CD1c-positive myeloid dendritic cell (primary cell): Measurements from ENCODE around the gene ANGPTL4.
"Not testable (repeated sequence)": the region's sequence is repeated elsewhere in the genome, so short reads cannot be mapped to it uniquely, and the experiment has no call there.

Experiments
- DNase-seq: peaks from one replicate; pipeline ENCODE4 v3.0.0-alpha.2; 2016; ENCODE audit errors: extremely low spot score

Gene ANGPTL4

DNA sequence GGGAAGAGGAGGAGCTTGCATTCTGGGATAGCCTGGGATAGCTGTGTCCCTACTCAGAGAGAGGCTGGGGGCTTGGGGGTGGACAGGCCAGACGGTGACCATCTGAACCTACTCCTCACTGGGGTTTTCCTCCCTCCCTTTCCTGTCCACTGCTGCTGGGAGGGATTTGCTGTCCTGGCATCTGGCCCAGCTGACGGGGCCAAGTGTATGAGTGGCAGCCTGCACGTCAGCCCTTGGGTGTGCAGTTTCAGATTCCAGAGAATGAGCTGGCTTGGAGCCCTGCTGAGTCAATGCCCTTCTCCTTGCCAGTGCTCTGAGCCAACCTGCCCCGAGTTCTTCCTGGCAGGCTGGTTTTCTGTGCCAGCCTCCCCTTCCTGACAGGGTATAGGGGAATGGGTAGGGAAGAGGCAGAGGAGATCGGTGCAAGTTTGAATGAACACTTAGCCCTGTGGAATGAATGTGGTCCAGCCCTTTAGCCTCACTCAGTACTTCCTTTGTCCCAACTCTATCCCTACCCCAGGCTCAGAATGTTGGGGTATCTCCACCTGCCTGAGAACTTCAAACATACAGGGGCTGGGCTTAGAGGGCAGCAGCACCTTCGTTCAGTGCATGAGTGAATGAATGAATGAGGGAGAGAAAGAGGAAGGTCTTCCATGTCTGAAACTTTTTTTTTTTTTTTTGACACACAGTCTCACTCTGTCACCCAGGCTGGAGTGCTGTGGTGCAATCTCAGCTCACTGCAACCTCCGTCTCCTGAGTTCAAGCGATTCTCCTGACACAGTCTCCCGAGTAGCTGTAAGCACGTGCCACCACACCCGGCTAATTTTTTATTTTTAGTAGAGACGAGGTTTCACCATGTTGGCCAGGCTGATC is 1.8 kb upstream of the ANGPTL4 start:
- peak; percentile 91 for DNase-seq

DNA sequence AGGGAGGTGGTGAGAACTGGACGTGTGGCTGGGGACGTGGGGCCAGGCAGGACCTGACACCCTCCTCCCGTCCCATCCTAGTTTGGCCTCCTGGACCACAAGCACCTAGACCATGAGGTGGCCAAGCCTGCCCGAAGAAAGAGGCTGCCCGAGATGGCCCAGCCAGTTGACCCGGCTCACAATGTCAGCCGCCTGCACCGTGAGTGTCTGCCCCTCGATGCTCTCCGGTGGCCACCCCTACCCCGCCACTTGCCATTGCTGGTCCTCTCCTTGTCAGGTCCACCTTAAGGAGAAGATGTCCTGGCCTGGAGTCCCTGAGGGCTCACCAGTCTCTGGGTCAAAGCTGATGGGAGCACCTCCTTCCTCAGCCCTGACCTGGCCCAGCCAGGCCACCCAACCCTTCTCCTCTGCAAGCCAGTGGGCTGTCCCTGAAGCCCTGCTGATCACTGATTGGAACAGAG is 2.2 kb downstream of the ANGPTL4 start:
- DNase-seq: no peak

DNA sequence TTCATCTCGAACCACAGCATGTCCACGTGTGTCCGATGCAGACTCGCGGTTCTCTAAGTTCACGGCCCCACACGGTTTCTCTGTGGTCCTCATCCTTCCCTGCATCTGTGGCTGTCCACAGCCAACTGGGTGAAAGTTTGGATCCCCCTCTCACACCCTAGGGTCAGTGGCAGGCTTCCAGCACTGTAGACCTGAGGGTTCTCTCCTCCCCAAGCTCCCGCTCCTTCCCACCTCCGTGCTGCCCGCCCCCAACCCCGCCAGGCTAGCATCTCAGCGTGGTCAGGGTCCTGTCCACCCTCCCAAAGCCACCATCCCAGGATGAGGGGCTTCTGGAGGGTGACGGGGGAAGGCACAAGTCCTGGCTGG is 3.0 kb downstream of the ANGPTL4 start:
- DNase-seq: no peak

DNA sequence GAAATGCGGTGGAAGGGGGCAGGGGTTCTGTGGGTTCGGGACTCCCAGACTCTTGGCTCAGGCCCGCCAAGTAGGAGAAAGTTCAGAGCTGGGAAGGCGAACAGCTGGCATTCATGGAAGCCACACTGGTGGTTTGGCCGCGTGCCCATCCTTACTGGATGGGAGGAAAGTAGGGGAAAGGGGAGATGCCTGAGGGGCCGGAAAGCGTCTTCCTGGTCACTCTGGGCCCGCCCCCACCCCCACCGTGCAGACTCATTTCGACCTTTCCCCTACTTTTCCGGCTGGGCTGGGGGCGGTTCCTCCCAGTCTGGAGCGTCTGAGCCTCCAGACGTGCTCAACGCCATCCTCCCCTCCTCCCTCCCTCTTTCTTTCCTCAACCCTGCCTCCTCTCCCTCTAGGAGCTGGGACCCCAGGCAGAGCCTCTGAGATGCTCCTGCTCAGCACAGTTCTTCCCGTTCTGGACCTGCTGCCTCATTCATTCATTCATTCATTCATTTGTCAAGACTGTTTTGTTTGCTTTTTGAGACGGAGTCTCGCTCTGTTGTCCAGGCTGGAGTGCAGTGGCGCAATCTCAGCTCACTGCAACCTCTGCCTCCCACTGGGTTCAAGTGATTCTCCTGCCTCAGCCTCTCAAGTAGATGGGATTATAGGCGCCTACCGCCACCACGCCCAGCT is 3.5 kb downstream of the ANGPTL4 start:
- DNase-seq: peak; percentile 39

DNA sequence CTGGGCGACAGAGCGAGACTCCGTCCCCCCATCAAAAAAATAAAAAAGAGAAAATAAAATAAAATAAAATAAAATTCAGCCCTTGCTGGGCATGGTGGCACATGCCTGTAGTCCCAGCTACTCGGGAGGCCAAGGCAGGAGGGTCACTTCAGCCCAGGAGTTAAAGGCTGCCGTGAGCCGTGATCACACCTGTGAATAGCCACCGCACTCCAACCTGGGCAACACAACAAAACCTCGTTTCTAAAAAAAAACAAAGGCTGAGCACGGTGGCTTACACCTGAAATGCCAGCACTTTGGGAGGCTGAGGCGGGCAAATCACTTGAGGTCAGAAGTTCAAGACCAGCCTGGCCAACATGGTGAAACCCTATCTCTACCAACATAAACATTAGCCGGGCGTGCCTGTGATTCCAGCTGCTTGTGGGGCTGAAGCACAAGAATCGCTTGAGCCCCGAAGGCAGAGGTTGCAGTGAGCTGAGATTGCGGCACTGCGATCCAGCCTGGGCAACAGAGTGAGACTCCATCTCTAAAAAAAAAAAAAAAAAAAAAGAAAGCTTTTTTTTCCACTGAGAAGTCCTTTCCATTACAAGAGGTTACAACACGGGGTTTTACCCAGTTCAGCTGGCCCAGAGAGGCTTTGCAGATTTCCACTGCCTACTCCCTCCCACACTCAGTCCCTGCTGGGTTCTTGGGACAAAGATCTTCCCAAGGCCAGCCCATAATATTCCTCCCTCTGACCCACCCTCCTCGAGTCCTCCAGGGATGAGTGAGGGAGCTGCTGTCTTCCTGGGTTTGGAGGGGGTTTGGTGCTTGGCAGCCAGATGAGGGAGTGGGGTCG is 6.4 kb downstream of the ANGPTL4 start:
- no peak for DNase-seq

DNA sequence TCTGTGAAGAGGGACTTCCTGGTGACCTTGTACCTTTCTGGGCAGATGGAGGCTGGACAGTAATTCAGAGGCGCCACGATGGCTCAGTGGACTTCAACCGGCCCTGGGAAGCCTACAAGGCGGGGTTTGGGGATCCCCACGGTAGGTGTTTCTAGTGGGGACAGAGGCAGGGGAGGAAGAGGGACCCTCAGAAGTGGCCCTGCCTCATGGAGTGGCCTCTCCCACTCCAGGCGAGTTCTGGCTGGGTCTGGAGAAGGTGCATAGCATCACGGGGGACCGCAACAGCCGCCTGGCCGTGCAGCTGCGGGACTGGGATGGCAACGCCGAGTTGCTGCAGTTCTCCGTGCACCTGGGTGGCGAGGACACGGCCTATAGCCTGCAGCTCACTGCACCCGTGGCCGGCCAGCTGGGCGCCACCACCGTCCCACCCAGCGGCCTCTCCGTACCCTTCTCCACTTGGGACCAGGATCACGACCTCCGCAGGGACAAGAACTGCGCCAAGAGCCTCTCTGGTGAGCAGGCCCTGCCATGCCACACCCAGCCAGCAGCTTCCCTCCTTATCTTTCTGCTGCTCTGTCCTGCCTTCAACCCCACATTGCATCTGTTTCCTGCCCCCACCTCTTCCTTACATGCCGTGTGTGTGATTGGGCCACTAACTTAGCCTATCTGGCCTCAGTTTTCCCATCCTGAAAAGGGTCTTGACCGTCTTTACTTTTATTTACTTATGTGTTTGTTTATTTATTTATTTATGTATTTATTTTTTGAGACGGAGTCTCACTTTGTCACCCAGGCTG is 7.3 kb downstream of the ANGPTL4 start:
- no peak for DNase-seq

DNA sequence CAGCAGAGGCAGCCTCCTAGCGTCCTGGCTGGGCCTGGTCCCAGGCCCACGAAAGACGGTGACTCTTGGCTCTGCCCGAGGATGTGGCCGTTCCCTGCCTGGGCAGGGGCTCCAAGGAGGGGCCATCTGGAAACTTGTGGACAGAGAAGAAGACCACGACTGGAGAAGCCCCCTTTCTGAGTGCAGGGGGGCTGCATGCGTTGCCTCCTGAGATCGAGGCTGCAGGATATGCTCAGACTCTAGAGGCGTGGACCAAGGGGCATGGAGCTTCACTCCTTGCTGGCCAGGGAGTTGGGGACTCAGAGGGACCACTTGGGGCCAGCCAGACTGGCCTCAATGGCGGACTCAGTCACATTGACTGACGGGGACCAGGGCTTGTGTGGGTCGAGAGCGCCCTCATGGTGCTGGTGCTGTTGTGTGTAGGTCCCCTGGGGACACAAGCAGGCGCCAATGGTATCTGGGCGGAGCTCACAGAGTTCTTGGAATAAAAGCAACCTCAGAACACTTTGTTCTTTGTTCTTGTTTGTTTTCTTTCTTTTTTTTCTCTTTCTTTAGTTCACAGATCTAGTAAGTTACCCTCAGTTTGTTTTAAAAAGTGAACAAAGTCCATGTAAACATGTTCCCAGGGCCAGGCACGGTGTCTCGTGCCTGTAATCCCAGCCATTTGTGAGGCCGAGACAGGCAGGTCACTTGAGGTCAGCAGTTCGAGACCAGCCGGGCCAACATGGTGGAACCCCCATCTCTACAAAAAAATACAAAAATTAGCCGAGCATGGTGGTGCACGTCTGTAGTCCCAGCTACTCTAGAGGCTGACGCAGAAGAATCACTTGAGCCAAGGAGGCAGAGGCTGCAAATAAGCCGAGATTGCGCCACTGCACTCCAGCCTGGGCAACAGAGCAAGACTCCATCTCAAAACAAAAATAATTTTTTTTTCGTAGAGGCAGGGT is 10.2 kb downstream of the ANGPTL4 start:
- no peak for DNase-seq

DNA sequence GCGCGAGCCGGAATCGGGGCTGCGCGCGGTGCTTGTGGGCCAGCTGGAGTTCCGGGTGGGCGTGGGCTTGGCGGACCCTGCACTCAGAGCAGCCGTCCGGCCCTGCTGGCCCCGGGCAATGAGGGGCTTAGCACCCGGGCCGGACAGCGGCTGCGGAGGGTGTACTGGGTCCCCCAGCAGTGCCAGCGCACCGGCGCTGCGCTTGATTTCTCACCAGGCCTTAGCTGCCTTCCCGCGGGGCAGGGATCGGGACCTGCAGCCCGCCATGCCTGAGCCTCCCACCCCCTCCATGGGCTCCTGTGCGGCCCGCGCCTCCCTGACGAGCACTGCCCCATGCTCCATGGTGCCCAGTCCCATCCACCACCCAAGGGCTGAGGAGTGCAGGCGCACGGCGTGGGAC is 11.8 kb downstream of the ANGPTL4 start:
- not testable (repeated sequence) for DNase-seq

DNA sequence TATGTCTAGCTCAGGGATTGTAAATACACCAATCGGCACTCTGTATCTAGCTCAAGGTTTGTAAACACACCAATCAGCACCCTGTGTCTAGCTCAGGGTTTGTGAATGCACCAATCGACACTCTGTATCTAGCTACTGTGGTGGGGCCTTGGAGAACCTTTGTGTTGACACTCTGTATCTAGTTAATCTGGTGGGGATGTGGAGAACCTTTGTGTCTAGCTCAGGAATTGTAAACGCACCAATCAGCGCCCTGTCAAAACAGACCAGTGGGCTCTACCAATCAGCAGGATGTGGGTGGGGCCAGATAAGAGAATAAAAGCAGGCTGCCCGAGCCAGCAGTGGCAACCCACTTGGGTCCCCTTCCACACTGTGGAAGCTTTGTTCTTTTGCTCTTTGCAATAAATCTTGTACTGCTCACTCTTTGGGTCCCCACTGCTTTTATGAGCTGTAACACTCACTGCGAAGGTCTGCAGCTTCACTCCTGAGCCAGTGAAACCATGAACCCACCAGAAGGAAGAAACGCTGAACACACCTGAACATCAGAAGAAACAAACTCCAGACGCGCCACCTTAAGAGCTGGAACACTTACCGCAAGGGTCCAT is 12.5 kb downstream of the ANGPTL4 start:
- DNase-seq: not testable (repeated sequence)

DNA sequence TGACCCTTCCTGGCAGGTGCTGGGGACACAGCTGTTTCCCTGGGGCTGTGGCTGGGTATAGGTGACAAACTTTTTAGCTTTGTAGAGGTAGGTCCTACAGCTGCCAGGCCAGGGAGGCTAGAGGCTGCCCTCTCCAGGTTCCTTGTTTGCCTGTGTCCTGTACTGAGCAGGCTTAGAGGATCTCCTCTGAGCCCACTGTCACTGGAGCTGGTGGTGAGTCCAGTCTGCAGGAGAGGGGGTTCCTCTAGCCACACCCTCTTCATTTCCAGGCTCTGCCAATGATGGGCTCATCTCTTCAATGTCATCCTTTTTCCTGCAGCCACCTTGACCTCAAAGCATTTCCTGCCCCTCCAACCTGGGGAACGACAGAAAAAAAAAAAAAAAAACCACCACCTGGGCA is 13.6 kb downstream of the ANGPTL4 start:
- no peak for DNase-seq

DNA sequence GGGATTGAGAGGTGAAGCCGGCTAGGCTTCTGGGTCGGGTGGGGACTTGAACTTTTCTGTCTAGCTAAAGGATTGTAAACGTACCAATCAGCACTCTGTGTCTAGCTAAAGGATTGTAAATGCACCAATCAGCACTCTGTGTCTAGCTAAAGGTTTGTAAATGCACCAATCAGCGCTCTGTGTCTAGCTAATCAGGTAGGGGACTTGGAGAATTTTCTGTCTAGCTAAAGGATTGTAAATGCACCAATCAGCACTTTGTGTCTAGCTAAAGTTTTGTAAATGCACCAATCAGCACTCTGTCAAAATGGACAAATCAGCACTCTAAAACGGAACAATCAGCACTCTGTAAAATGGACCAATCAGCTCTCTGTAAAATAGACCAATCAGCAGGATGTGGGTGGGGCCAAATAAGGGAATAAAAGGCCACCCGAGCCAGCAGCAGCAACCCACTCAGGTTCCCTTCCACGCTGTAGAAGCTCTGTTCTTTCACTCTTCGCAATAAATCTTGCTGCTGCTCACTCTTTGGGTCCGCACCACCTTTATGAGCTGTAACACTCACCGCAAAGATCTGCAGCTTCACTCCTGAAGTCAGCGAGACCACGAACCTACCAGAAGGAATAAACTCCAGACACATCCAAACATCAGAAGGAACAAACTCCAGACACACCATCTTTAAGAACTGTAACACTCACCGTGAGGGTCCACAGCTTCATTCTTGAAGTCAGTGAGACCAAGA is 15.4 kb downstream of the ANGPTL4 start:
- not testable (repeated sequence) for DNase-seq

DNA sequence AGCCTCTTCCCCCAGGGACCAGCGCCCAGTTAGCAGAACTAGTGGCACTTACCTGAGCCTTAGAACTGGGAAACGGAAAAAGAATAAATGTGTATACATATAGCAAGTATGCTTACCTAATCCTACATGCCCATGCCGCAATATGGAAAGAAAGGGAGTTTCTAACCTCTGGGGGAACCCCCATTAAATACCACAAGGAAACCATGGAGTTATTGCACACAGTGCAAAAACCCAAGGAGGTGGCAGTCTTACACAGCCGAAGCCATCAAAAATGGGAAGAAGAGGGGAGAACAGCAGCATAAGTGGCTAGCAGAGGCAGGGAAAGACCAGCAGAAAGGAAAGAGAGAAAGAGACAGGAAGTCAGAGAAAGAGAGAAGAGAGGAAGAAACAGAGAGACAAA is 20.6 kb downstream of the ANGPTL4 start:
- not testable (repeated sequence) for DNase-seq

DNA sequence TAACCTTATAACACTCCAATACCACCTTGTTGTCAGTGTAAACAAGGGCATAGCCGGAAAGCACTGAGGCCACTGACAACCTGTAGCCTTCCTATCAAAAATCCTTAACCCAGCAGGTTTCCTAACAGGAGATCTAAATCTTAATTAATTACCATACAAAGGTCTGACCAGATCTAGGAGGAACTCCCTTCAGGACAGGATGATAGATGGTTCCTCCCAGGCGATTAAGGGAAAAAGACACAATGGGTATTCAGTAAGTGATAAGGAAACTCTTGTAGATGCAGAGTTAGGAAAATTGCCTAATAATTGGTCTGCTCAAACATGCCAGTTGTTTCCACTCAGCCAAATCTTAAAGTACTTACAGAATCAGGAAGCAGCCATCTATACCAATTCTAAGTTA is 21.1 kb downstream of the ANGPTL4 start:
- DNase-seq: not testable (repeated sequence)

DNA sequence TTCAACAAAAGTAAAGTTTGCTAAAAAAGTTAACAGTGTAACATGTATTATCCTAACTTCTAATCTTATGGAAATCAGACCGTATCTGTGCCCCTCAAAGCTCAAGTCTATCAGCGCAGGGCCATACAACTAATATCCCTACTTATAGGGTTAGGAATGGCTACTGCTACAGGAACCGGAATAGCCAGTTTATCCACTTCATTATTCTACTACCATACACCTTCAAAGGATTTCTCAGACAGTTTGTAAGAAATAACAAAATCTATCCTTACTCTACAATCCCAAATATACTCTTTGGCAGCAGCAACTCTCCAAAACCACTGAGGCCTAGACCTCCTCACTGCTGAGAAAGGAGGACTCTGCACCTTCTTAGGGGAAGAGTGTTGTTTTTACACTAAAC is 21.6 kb downstream of the ANGPTL4 start:
- not testable (repeated sequence) for DNase-seq

DNA sequence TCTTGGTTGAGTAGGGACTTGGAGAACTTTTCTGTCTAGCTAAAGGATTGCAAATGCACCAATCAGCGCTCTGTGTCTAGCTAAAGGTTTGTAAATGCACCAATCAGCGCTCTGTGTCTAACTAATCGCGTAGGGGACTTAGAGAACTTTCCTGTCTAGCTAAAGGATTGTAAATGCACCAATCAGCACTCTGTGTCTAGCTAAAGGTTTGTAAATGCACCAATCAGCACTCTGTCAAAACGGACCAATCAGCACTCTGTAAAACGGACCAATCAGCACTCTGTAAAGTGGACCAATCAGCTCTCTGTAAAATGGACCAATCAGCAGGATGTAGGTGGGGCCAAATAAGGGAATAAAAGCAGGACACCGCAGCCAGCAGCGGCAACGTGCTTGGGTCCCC is 22.5 kb downstream of the ANGPTL4 start:
- DNase-seq: not testable (repeated sequence)

DNA sequence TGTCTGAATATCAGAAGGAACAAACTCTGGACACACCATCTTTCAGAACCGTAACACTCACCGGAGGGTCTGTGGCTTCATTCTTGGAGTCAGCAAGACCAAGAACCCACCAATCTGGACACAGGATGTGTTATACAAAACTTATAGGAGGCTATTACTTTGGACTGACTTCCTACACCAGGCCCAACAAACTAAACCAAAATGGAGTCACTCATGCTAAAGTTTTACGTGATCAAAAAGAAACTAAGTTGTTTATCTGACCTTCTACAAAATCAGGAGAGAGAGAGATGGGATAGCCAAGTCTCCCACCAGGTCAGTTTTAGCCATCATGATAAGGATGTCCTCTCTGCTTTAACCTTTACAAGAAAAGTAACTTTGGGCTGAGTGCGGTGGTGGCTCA is 23.0 kb downstream of the ANGPTL4 start:
- DNase-seq: no peak

DNA sequence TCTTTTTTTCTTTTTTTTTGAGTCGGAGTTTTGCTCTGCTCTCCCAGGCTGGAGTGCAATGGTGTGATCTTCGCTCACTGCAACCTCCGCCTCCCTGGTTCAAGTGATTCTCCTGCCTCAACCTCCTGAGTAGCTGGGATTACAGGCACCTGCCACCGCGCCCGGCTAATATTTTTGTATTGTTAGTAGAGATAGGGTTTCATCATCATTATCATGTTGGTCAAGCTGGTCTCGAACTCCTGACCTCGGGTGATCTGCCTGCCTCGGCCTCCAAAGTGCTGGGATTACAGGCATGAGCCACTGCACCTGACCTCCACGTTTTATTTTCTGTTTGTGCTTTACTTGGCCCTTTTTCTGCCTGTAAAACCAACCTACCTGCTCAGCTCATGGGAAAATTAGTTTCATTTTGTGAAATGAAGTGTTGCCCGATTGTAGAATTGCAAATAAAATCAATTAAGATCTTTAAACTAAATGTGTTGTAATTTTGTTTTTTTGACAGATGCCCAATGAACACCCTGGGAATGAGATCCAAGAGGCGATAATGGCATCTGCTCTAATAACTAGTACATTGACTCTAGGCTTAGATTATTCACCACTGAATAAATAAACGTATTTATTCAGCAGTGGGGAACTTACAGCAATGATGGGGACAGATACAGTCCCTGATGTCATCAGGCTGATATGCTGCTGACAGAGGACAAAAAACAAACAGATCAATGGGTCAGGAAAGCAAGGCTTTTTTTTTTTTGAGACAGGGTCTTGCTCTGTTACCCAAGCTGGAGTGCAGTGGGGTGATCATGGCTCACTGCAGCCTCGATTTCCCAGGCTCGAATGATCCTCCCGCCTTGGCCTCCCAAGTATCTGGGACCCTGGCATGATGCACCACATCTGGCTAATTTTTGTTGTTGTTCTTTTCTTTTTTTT is 24.0 kb downstream of the ANGPTL4 start:
- DNase-seq: no peak

DNA sequence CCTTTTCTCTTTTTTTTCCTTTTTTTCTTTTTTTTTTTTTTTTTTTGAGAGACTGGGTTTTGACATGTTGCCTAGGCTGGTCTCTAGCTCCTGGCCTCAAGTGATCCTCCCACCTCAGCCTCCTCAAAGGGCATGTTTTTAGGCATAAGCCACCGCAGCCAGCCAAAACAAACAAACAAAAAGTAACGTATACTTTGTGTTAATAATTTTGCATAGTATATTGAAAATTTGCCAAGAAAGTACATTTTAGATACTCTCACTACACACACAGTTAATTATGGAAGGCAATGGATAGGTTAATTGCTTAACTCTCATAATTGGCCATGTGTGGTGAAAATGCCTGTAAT is 24.6 kb downstream of the ANGPTL4 start:
- DNase-seq: no peak
